ENCODE results near the gene BAHCC1. TPM values are rescaled to one million over a fixed set of nuclear protein-coding genes. Genes with fewer than 3 reads are reported as not detected.

Gene BAHCC1
- total and polyA plus RNA-seq, 2 of the 8 experiments (the other 6 are each of a cell fraction or from before 2014, with no cell fraction given), result 0.26 to 0.58 TPM

DNA sequence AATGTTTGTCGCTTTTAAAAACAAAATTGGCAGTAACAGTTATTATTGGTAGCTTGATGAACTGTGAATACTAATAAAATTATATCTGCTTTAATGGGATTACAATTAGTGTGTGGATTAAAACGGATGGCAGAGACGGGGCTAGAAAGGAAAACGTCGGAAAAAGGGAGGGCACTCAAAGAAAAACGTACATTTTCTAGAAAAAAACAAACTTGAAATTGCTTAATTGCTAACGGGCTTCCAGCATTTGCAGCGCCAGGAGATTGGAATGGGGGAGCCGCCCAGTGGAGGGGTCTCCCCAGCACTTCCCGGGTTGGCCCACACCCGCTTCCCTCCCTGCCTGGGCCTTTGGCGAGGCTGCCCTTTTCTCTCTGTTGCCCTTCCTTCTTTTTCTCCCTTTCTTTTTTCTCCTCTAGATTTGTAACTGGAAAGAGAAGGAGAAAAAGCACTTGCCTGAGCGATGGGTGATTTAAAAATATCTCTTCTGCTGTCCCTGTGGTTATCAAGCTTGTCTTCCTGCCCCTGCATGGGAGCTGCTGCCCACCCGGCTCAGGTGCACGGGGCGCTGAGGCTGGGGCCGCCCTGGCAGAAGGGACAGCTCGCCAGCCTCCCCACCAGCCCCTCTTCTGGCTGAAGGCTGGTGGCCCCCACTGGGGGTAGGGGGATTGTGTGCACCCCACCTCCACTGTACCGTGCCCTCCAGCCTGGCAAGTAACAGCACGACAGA lies 5.9 kb downstream of the BAHCC1 start:
- peaks cover 32 to 59% (median 49%) of the 10 kb centered on the region in 4 experiments for H3K27me3 ChIP-seq (replicated peaks in 1 of 4; ENCODE audit: control insufficient read depth in 3 of 4, extremely low read depth in 1 of 4, insufficient read depth in 3 of 4, low read length in 3 of 4)
- H2BK15ac ChIP-seq (ENCODE audit: low read length), result peak overlapping the region; percentile 4; the same call in 1 of the 2 replicates
- H2AFZ ChIP-seq (ENCODE audit: low read length), result no peak overlapping the region
- H3K18ac ChIP-seq (ENCODE audit: extremely low read depth, low read length), result peak overlapping the region; percentile 88
- H4K91ac ChIP-seq (replicated peaks; ENCODE audit: insufficient read length, low read length), result no peak overlapping the region
- peaks cover 18% of the 10 kb centered on the region; the same call in 1 of the 2 replicates for H3K23me2 ChIP-seq (ENCODE audit: low read depth, low read length)
- peak overlapping the region; percentile 86; the same call in 1 of the 2 replicates for H2BK20ac ChIP-seq (ENCODE audit: low read length)
- no peak overlapping the region for H3K23ac ChIP-seq (ENCODE audit: insufficient read length)
- H2BK120ac ChIP-seq (replicated peaks; ENCODE audit: low read depth, low read length), result no peak overlapping the region
- DNase-seq (ENCODE audit: low read depth in 1 of 2, low spot score in 2 of 2) (no peak), FAIRE-seq (no peak)
- TF ChIP-seq CTBP2 (IDR thresholded peaks at IDR 0.05; ENCODE audit: borderline replicate concordance, insufficient read depth, insufficient read length, low read length) (peak; percentile 36), TBP (IDR thresholded peaks at IDR 0.05; ENCODE audit: low read depth, low read length) (no peak), EGR1 (IDR thresholded peaks at IDR 0.05; ENCODE audit: borderline replicate concordance, low read depth, low read length) (0 out of 2 replicates have a peak, but pooled peaks have one; percentile 13)
- H4K8ac ChIP-seq (ENCODE audit: extremely low read depth, insufficient read depth, low read length), result 0 out of 2 replicates have a peak overlapping the region, but pooled peaks have one; percentile 41
- H3K9ac ChIP-seq (replicated peaks in 1 of 4; ENCODE audit: extremely low read depth in 1 of 4, low read depth in 3 of 4, low read length in 3 of 4), result no peak overlapping the region
- POLR2A ChIA-PET (ENCODE audit: partially characterized antibody), result interaction anchor here (1.5 to 3.0 kb wide), 3 partner anchors 9 to 118 kb away, joined by 3 to 18 read pairs (median 5); no protein-coding TSS in a partner anchor
- H2BK12ac ChIP-seq (ENCODE audit: low read depth, low read length), result peak overlapping the region; percentile 97; the same call in 1 of the 2 replicates
- peaks cover 8 to 41% (median 25%) of the 10 kb centered on the region in 4 experiments for H3K4me1 ChIP-seq (replicated peaks in 1 of 4; ENCODE audit: control insufficient read depth in 3 of 4, insufficient read depth in 4 of 4, low read length in 3 of 4)
- CTCF ChIA-PET (ENCODE audit: partially characterized antibody), result interaction anchor here (0.7 to 10.7 kb wide), 22 partner anchors 10 to 142 kb away, joined by 3 to 89 read pairs (median 4); no protein-coding TSS in a partner anchor
- H3K14ac ChIP-seq (ENCODE audit: insufficient read length), result no peak overlapping the region
- H3K79me2 ChIP-seq (ENCODE audit: control insufficient read depth in 1 of 2, insufficient read depth in 2 of 2, low read length in 2 of 2), result no peaks in the 10 kb centered on the region
- no peak overlapping the region for H2AK5ac ChIP-seq (ENCODE audit: low read depth, low read length)
- no peaks in the 10 kb centered on the region for H3K79me1 ChIP-seq (ENCODE audit: low read depth, low read length)
- H3K4ac ChIP-seq (replicated peaks; ENCODE audit: insufficient read length, low read depth, low read length), result peak overlapping the region; percentile 1
- no peak overlapping the region for H4K5ac ChIP-seq (ENCODE audit: insufficient read length, low read depth, low read length)
- no peaks in the 10 kb centered on the region; a peak in 1 of 8 replicates for H3K36me3 ChIP-seq (ENCODE audit: control insufficient read depth in 2 of 4, insufficient read depth in 4 of 4, low read length in 3 of 4)
- WGBS, 2 experiments (ENCODE audit: extremely low coverage in 1 of 2, insufficient coverage in 1 of 2, insufficient read length in 1 of 2, insufficient replicate concordance in 2 of 2, low coverage in 1 of 2, low lambda C conversion rate in 2 of 2, missing lambda C conversion rate in 1 of 2), result 8% methylated on average over 20 of the region's 20 CpGs; no CpG with 5 or more reads in 1 of the 2 experiments
- H4K20me1 ChIP-seq (replicated peaks in 1 of 2; ENCODE audit: control insufficient read depth in 1 of 2, insufficient read depth in 2 of 2, low read length in 2 of 2), result no peaks in the 10 kb centered on the region
- H3K4me3 ChIP-seq (ENCODE audit: extremely low read depth in 1 of 4, insufficient read depth in 2 of 4, low read depth in 3 of 4, low read length in 4 of 4), result peak overlapping the region in 2 of 4 experiments; percentile 40 to 56; a peak in 3 of 8 replicates
- no peaks in the 10 kb centered on the region for H3K9me3 ChIP-seq (ENCODE audit: insufficient read depth in 2 of 2, low read depth in 1 of 2, low read length in 1 of 2)
- H3K4me2 ChIP-seq (ENCODE audit: insufficient read depth in 1 of 2, low read depth in 2 of 2, low read length in 2 of 2), result peak overlapping the region; percentile 76 to 82
- H3K27ac ChIP-seq (ENCODE audit: low read depth, low read length), result no peak overlapping the region
- H2BK5ac ChIP-seq (ENCODE audit: low read depth, low read length), result peak overlapping the region; percentile 73; the same call in 1 of the 2 replicates
- no peak overlapping the region for H3K56ac ChIP-seq (replicated peaks; ENCODE audit: insufficient read length, low read depth, low read length)

All from H1 (cell line).